Muscle of leg (tissue), 11 donors: ENCODE measurements around the gene KRCC1. TPM values are rescaled to one million over a fixed set of nuclear protein-coding genes. Genes with fewer than 3 reads are reported as not detected.
"Not testable (repeated sequence)": the region's sequence is repeated elsewhere in the genome, so short reads cannot be mapped to it uniquely, and the experiment has no call there.

Experiments used
- DNase-seq: peaks from one replicate; pipeline ENCODE4 v3.0.0; 2013
- H3K27ac ChIP-seq: one replicate; pipeline ENCODE4 v1.5.1; 2013; ENCODE audit warnings: mild to moderate bottlenecking, low read length, control low read depth
- H3K27me3 ChIP-seq: one replicate; pipeline ENCODE4 v1.6.1; 2013; ENCODE audit warnings: low read length; ENCODE audit not compliant: control insufficient read depth, insufficient read depth
- H3K36me3 ChIP-seq: one replicate; pipeline ENCODE4 v1.6.1; 2013; ENCODE audit warnings: low read length; ENCODE audit not compliant: control insufficient read depth, insufficient read depth
- H3K4me1 ChIP-seq: one replicate; pipeline ENCODE4 v1.6.1; 2013; ENCODE audit warnings: low read length; ENCODE audit not compliant: control insufficient read depth, insufficient read depth
- H3K4me3 ChIP-seq: one replicate; pipeline ENCODE4 v1.5.1; 2013; ENCODE audit warnings: low read length, control low read depth
- H3K9me3 ChIP-seq: replicated peaks from 2 replicates; pipeline ENCODE4 v1.6.1; 2013; ENCODE audit warnings: low read depth, low read length; ENCODE audit not compliant: control insufficient read depth
- WGBS: methylation state at CpG from one replicate; pipeline ENCODE4 v1.1.5; 2013; ENCODE audit warnings: missing lambda C conversion rate; ENCODE audit not compliant: insufficient coverage; 5-methylcytosine and 5-hydroxymethylcytosine counted together
- polyA plus RNA-seq, 8 donors: library from polyadenylated mRNA; unstranded; fragments of 120-200 nt; gene quantifications; one replicate each; pipeline versions ENCODE4 v1.2.1 to v1.2.3, GENCODE V29; 2013; ENCODE audit warnings: inconsistent platforms in 1 of 8, low replicate concordance in 1 of 8; ENCODE audit not compliant: insufficient read length in 8 of 8, insufficient read depth in 1 of 8
- total RNA-seq: library from RNA; stranded (reverse); fragments of 120-200 nt; gene quantifications from one replicate; pipeline ENCODE4 v1.2.4, GENCODE V29; 2013

KRCC1 gene
- total and polyA plus RNA-seq, 9 donors = 30.8 to 38.3 (median 35.6) TPM

- H3K36me3 ChIP-seq = peaks cover 19% of the 10 kb centered on the region
- 100% methylated on average over 3 of the region's 4 CpGs for WGBS
These were observed 26.7 kb downstream of the KRCC1 start for GRCh38 chr2:88028931-88029330.

GRCh38 chr2:88027697-88028389 is 27.7 kb downstream of the KRCC1 start:
- Histone ChIP-seq H3K36me3 (peaks cover 17% of the 10 kb centered on the region), H3K27ac (no peak overlapping the region), H3K4me3 (no peak overlapping the region), H3K4me1 (no peaks in the 10 kb centered on the region), H3K9me3 (no peaks in the 10 kb centered on the region), H3K27me3 (no peaks in the 10 kb centered on the region)
- 90% methylated on average over 2 of the region's 10 CpGs for WGBS
- DNase-seq = peak; percentile 27

More at GRCh38 chr2:88028931-88029330, 26.7 kb downstream of the KRCC1 start:
- Histone ChIP-seq H3K9me3 (no peaks in the 10 kb centered on the region), H3K27ac (no peak overlapping the region), H3K4me3 (no peak overlapping the region), H3K4me1 (no peaks in the 10 kb centered on the region), H3K27me3 (no peaks in the 10 kb centered on the region)
- no peak for DNase-seq

- DNase-seq = no peak
- Histone ChIP-seq H3K4me1 (no peaks in the 10 kb centered on the region), H3K27me3 (no peaks in the 10 kb centered on the region), H3K4me3 (no peak overlapping the region), H3K9me3 (no peaks in the 10 kb centered on the region), H3K36me3 (peaks cover 13% of the 10 kb centered on the region), H3K27ac (no peak overlapping the region)
- WGBS = 67% methylated on average over 1 of the region's 6 CpGs
These were observed 31.1 kb downstream of the KRCC1 start for GRCh38 chr2:88024509-88024908.

- Histone ChIP-seq H3K4me1 (peaks cover 8% of the 10 kb centered on the region), H3K27ac (no peak overlapping the region), H3K36me3 (peaks cover 4% of the 10 kb centered on the region), H3K27me3 (no peaks in the 10 kb centered on the region), H3K9me3 (no peaks in the 10 kb centered on the region), H3K4me3 (no peak overlapping the region)
- no peak for DNase-seq
- no CpG with 5 or more reads among the region's 5 CpGs for WGBS
These were observed 33.0 kb downstream of the KRCC1 start for GRCh38 chr2:88022669-88022921.

GRCh38 chr2:88019985-88020384 is 35.6 kb downstream of the KRCC1 start:
- WGBS = no CpG with 5 or more reads among the region's 3 CpGs
- Histone ChIP-seq H3K4me1 (peaks cover 13% of the 10 kb centered on the region), H3K4me3 (no peak overlapping the region), H3K27me3 (no peaks in the 10 kb centered on the region), H3K27ac (no peak overlapping the region), H3K9me3 (no peaks in the 10 kb centered on the region), H3K36me3 (no peaks in the 10 kb centered on the region)
- no peak for DNase-seq

- WGBS = 75% methylated on average over 6 of the region's 6 CpGs
These were observed 36.7 kb downstream of the KRCC1 start for GRCh38 chr2:88018909-88019308.

GRCh38 chr2:88018077-88018805 is 37.3 kb downstream of the KRCC1 start:
- not testable (repeated sequence) for H3K4me3 ChIP-seq, H3K9me3 ChIP-seq, H3K27ac ChIP-seq, H3K27me3 ChIP-seq, H3K36me3 ChIP-seq, DNase-seq
- H3K4me1 ChIP-seq = peaks cover 13% of the 10 kb centered on the region
- 87% methylated on average over 8 of the region's 11 CpGs for WGBS

More at GRCh38 chr2:88018909-88019308, 36.7 kb downstream of the KRCC1 start:
- no peaks in the 10 kb centered on the region for H3K27me3 ChIP-seq
- no peak overlapping the region for H3K4me3 ChIP-seq
- peaks cover 13% of the 10 kb centered on the region for H3K4me1 ChIP-seq
- H3K27ac ChIP-seq = no peak overlapping the region
- H3K36me3 ChIP-seq = no peaks in the 10 kb centered on the region
- no peak for DNase-seq
- H3K9me3 ChIP-seq = no peaks in the 10 kb centered on the region

GRCh38 chr2:88017780-88018038 is 37.9 kb downstream of the KRCC1 start:
- not testable (repeated sequence) for H3K27me3 ChIP-seq, H3K4me3 ChIP-seq, H3K36me3 ChIP-seq, H3K9me3 ChIP-seq, DNase-seq, H3K27ac ChIP-seq
- 68% methylated on average over 2 of the region's 2 CpGs for WGBS
- H3K4me1 ChIP-seq = peaks cover 13% of the 10 kb centered on the region

- 9% methylated on average over 38 of the region's 46 CpGs for WGBS
These were observed 38.4 kb downstream of the KRCC1 start for GRCh38 chr2:88016960-88017779.

More at GRCh38 chr2:88016960-88017779, 38.4 kb downstream of the KRCC1 start:
- peak; percentile 20 for DNase-seq
- Histone ChIP-seq H3K27ac (peak overlapping the region; percentile 76), H3K9me3 (no peaks in the 10 kb centered on the region), H3K4me1 (peaks cover 13% of the 10 kb centered on the region), H3K4me3 (peak overlapping the region; percentile 68), H3K27me3 (no peaks in the 10 kb centered on the region), H3K36me3 (no peaks in the 10 kb centered on the region)
